Suppressor macrophage (primary cell): ENCODE results near the gene KIRREL3.

Source experiments
- DNase-seq, 4 experiments: peaks; one replicate each; pipeline ENCODE4 v3.0.0-alpha.2; 2020 to 2022

The KIRREL3 gene

GRCh38 chr11:126592496-126593410, 407.8 kb downstream of the KIRREL3 start:
- DNase-seq: no peak

- DNase-seq: no peak
Measured at GRCh38 chr11:126591966-126592489, 408.5 kb downstream of the KIRREL3 start.

GRCh38 chr11:126589492-126589803, 411.1 kb downstream of the KIRREL3 start:
- DNase-seq: no peak

GRCh38 chr11:126588630-126589491, 411.7 kb downstream of the KIRREL3 start:
- DNase-seq: no peak

GRCh38 chr11:126587541-126587940, 413.0 kb downstream of the KIRREL3 start:
- no peak for DNase-seq

GRCh38 chr11:126585774-126586491, 414.6 kb downstream of the KIRREL3 start:
- peak; percentile 76 to 87 (median 84) for DNase-seq

GRCh38 chr11:126585388-126585773, 415.2 kb downstream of the KIRREL3 start:
- no peak for DNase-seq

GRCh38 chr11:126583594-126584427, 416.8 kb downstream of the KIRREL3 start:
- DNase-seq: no peak

- DNase-seq: no peak
Measured at GRCh38 chr11:126583101-126583500, 417.5 kb downstream of the KIRREL3 start.

- DNase-seq: no peak
Measured at GRCh38 chr11:126581871-126582648, 418.5 kb downstream of the KIRREL3 start.

GRCh38 chr11:126578426-126578825, 422.1 kb downstream of the KIRREL3 start:
- DNase-seq: no peak

- no peak for DNase-seq
Measured at GRCh38 chr11:126578021-126578420, 422.5 kb downstream of the KIRREL3 start.

GRCh38 chr11:126575849-126576248, 424.7 kb downstream of the KIRREL3 start:
- no peak for DNase-seq

GRCh38 chr11:126573325-126573978, 427.1 kb downstream of the KIRREL3 start:
- DNase-seq: no peak

- no peak for DNase-seq
Measured at GRCh38 chr11:126570489-126570888, 430.1 kb downstream of the KIRREL3 start.

- DNase-seq: no peak
Measured at GRCh38 chr11:126567419-126567818, 433.2 kb downstream of the KIRREL3 start.

- DNase-seq: no peak
Measured at GRCh38 chr11:126564566-126564965, 436.0 kb downstream of the KIRREL3 start.

- peak; percentile 54 to 74 (median 66) for DNase-seq
Measured at GRCh38 chr11:126561327-126561893, 439.2 kb downstream of the KIRREL3 start.

GRCh38 chr11:126560221-126560620, 440.3 kb downstream of the KIRREL3 start:
- no peak for DNase-seq
